Endothelial cell of umbilical vein (primary cell): Measurements from ENCODE around the gene LGI4. TPM values are rescaled to one million over a fixed set of nuclear protein-coding genes. Genes with fewer than 3 reads are reported as not detected.

ENCODE experiments used
- BruUV-seq: library from RNA; stranded (reverse); fragments of 400-500 nt; replicated peaks from 2 replicates; lab custom pipeline; 2021; lab: Mats Ljungman, UMichigan
- CTCF ChIA-PET: fragments of 300-600, 350-600 bp; sonication (Branson Sonifier 250); formaldehyde crosslinking; loops from one replicate; lab custom pipeline; 2021; ENCODE audit warnings: antibody characterized with exemption, inconsistent platforms; lab: Charles Lee
- POLR2A ChIA-PET: fragments of 300-600, 350-600 bp; sonication (Branson Sonifier 250); formaldehyde crosslinking; loops from one replicate; lab custom pipeline; 2021; ENCODE audit warnings: antibody characterized with exemption, inconsistent platforms; lab: Charles Lee
- DNase-seq: peaks from one replicate; pipeline ENCODE4 v3.0.0-alpha.2; 2011; ENCODE audit warnings: low read depth, low spot score
- FAIRE-seq: peaks from 2 replicates; lab custom pipeline; 2011; peaks lifted over from hg19 to GRCh38; lab: Jason Lieb, UNC
- H2AFZ ChIP-seq: 2 replicates; pipeline ENCODE4 v1.6.0; 2012; ENCODE audit warnings: low read depth, low read length, control low read depth, inconsistent platforms
- H3K27ac ChIP-seq: 2 replicates; pipeline ENCODE4 v1.5.1; 2011; ENCODE audit warnings: low read depth, mild to moderate bottlenecking, control low read depth, low read length, moderate library complexity; ENCODE audit not compliant: insufficient read depth
- H3K27me3 ChIP-seq, 2 experiments: 2 replicates each; pipeline versions ENCODE4 v1.6.0 to v1.6.1; 2011; ENCODE audit warnings: low read length in 2 of 2, mixed read lengths in 1 of 2; ENCODE audit not compliant: control insufficient read depth in 2 of 2, insufficient read depth in 2 of 2
- H3K36me3 ChIP-seq, 2 experiments: 2 replicates in 1 of 2; 3 replicates in 1 of 2; pipeline ENCODE4 v1.5.1; 2011; ENCODE audit warnings: low read length in 2 of 2, mild to moderate bottlenecking in 1 of 2, moderate library complexity in 1 of 2; ENCODE audit not compliant: control insufficient read depth in 2 of 2, insufficient read depth in 2 of 2; ENCODE audit errors: extremely low read depth in 1 of 2
- H3K4me1 ChIP-seq: 3 replicates; pipeline ENCODE4 v1.5.1; 2011; ENCODE audit warnings: mild to moderate bottlenecking, low read length; ENCODE audit not compliant: control insufficient read depth, insufficient read depth; ENCODE audit errors: extremely low read depth
- H3K4me2 ChIP-seq: 2 replicates; pipeline ENCODE4 v1.6.1; 2011; ENCODE audit warnings: low read length, control low read depth, mixed read lengths; ENCODE audit not compliant: insufficient read depth
- H3K4me3 ChIP-seq, 3 experiments: fragments of 200-600 bp in 1 of 3; sonication (generic), shearing (Covaris generic) in 1 of 3; replicated peaks in 1 of 3; 2 replicates each; pipeline ENCODE4 v1.5.1; 2011 to 2016; ENCODE audit warnings: control low read depth in 3 of 3, low read length in 3 of 3, mild to moderate bottlenecking in 2 of 3, inconsistent platforms in 1 of 3, low read depth in 1 of 3, moderate library complexity in 1 of 3; ENCODE audit not compliant: insufficient read depth in 1 of 3
- H3K79me2 ChIP-seq: 2 replicates; pipeline ENCODE4 v1.6.0; 2012; ENCODE audit warnings: low read length, inconsistent platforms; ENCODE audit not compliant: control insufficient read depth, insufficient read depth
- H3K9ac ChIP-seq: replicated peaks from 2 replicates; pipeline ENCODE3; 2011; ENCODE audit warnings: low read length, control low read depth; ENCODE audit not compliant: insufficient read depth; ENCODE audit errors: extremely low read depth
- H3K9me1 ChIP-seq: replicated peaks from 3 replicates; pipeline ENCODE4 v1.6.0; 2011; ENCODE audit warnings: mild to moderate bottlenecking, low read length; ENCODE audit not compliant: control insufficient read depth, insufficient read depth; ENCODE audit errors: extremely low read depth
- H3K9me3 ChIP-seq: replicated peaks from 2 replicates; pipeline ENCODE4 v1.5.1; 2012; ENCODE audit warnings: low read length, inconsistent platforms; ENCODE audit not compliant: control insufficient read depth, insufficient read depth
- H4K20me1 ChIP-seq: replicated peaks from 2 replicates; pipeline ENCODE3; 2011; ENCODE audit warnings: mild to moderate bottlenecking, low read length; ENCODE audit not compliant: control insufficient read depth, insufficient read depth; ENCODE audit errors: extremely low read depth
- EZH2 ChIP-seq: IDR thresholded peaks from 2 replicates; pipeline ENCODE4 v1.6.1; 2012; ENCODE audit warnings: borderline replicate concordance, low read depth, mild to moderate bottlenecking, moderate library complexity, low read length, inconsistent platforms; ENCODE audit not compliant: severe bottlenecking
- FOS ChIP-seq: IDR thresholded peaks from 2 replicates; pipeline ENCODE4 v1.6.1; 2011; ENCODE audit warnings: mild to moderate bottlenecking, low read length, moderate library complexity, borderline replicate concordance; ENCODE audit not compliant: insufficient read depth
- GATA2 ChIP-seq: IDR thresholded peaks from 2 replicates; pipeline ENCODE4 v1.7.0; 2011; ENCODE audit warnings: low read depth, mild to moderate bottlenecking, moderate library complexity, mixed read lengths, low read length; ENCODE audit not compliant: insufficient read length, insufficient read depth
- JUN ChIP-seq: IDR thresholded peaks from 2 replicates; pipeline ENCODE4 v1.6.1; 2011; ENCODE audit warnings: borderline replicate concordance, low read depth; ENCODE audit not compliant: insufficient read length, insufficient read depth
- MAX ChIP-seq: IDR thresholded peaks from 2 replicates; pipeline ENCODE4 v1.6.1; 2011; ENCODE audit not compliant: insufficient read depth, insufficient read length
- MYC ChIP-seq: IDR thresholded peaks from one replicate; pipeline ENCODE4 v1.6.1; 2011; ENCODE audit warnings: mild to moderate bottlenecking, low read depth, low read length
- POLR2A ChIP-seq: IDR thresholded peaks from 2 replicates; pipeline ENCODE4 v1.6.1; 2012; ENCODE audit warnings: low read depth, mild to moderate bottlenecking, control low read depth, low read length
- POLR2AphosphoS5 ChIP-seq: IDR thresholded peaks from 2 replicates; pipeline ENCODE4 v1.6.1; 2012; ENCODE audit warnings: low read depth, mild to moderate bottlenecking, control low read depth, low read length, moderate library complexity; ENCODE audit not compliant: insufficient read depth
- dilution Hi-C: fragments of 300-500 bp; cut with MboI; formaldehyde crosslinking; loops from one replicate; pipeline ENCODE4 v1.15.0; 2019; ENCODE audit warnings: low sequenced_read_pairs; ENCODE audit not compliant: extremely low pct_ligation_motif_present
- intact Hi-C: fragments of 100-400 bp; cut with micrococcal nuclease; formaldehyde crosslinking; loops from one replicate; pipeline ENCODE4 v1.10.0; 2022
- polyA plus RNA-seq, 4 experiments: library from polyadenylated mRNA; depleted of rRNA in 3 of 4; stranded (reverse) in 3 of 4; unstranded in 1 of 4; fragments of >200 nt; gene quantifications; 2 replicates each; pipeline versions ENCODE4 v1.2.1 to v1.2.3, GENCODE V29; 2011 to 2012; ENCODE audit warnings: missing spikeins in 1 of 4
- total RNA-seq: library from RNA; stranded (reverse); gene quantifications from 2 replicates; pipeline ENCODE4 v1.2.3, GENCODE V29; 2021
- TF ChIP-seq, protein P1 (sequence below), 2 donors: IDR thresholded peaks; 1 replicate in 1 of 2; 2 replicates in 1 of 2; pipeline ENCODE4 v1.5.1; 2011; ENCODE audit warnings: low read length in 2 of 2, mild to moderate bottlenecking in 2 of 2, moderate library complexity in 2 of 2, control low read depth in 1 of 2, inconsistent platforms in 1 of 2, low read depth in 1 of 2; ENCODE audit not compliant: insufficient read depth in 1 of 2; ENCODE audit errors: extremely low read depth in 1 of 2

LGI4 gene
- total and polyA plus RNA-seq, 2 donors (not counting 3 experiments of a cell fraction or from before 2014, with no cell fraction given) = not detected

DNA sequence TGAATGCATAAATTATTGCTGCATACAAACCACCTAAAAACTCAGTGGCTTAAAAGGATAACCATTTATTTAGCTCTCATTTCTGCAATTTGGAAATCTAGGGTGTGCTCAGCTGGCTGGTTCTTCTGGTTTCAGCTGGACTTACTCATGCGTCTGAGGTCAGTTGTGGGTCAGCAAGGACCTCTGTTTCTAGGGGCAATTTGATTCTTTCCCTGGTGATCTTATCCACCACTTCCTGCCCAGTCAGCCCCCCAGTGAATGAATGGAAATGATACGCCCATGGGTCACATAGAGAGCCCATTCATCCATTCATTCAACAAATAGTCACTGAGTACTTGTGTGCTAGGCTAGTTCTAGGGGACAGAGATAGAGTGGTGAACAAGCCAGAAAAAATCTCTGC lies 29.6 kb upstream of the LGI4 start:
- intact Hi-C loops = no loop called here
- ChIA-PET POLR2A (no interaction called here), CTCF (no interaction called here)
- BruUV-seq = no TSS peak
- dilution Hi-C loops = no loop called here
- TF ChIP-seq FOS = peak; percentile 78
- no peak for TF ChIP-seq MYC
- TF ChIP-seq POLR2A = no peak
- TF ChIP-seq, protein P1, sequence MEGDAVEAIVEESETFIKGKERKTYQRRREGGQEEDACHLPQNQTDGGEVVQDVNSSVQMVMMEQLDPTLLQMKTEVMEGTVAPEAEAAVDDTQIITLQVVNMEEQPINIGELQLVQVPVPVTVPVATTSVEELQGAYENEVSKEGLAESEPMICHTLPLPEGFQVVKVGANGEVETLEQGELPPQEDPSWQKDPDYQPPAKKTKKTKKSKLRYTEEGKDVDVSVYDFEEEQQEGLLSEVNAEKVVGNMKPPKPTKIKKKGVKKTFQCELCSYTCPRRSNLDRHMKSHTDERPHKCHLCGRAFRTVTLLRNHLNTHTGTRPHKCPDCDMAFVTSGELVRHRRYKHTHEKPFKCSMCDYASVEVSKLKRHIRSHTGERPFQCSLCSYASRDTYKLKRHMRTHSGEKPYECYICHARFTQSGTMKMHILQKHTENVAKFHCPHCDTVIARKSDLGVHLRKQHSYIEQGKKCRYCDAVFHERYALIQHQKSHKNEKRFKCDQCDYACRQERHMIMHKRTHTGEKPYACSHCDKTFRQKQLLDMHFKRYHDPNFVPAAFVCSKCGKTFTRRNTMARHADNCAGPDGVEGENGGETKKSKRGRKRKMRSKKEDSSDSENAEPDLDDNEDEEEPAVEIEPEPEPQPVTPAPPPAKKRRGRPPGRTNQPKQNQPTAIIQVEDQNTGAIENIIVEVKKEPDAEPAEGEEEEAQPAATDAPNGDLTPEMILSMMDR (IDR thresholded peaks at IDR 0.05; ENCODE audit: extremely low read depth in 1 of 2, insufficient read depth in 1 of 2, low read depth in 1 of 2, low read length in 2 of 2) = no peak
- peak; percentile 39 for TF ChIP-seq POLR2AphosphoS5
- no peak for TF ChIP-seq MAX
- TF ChIP-seq EZH2 = no peak
- TF ChIP-seq GATA2 = peak; percentile 78
- no peak for TF ChIP-seq JUN
- H3K79me2 ChIP-seq = peaks cover 9% of the 10 kb centered on the region
- FAIRE-seq = no peak
- H3K27ac ChIP-seq = no peak overlapping the region
- no peaks in the 10 kb centered on the region for H3K27me3 ChIP-seq
- DNase-seq = no peak
- H3K9me1 ChIP-seq = no peaks in the 10 kb centered on the region
- no peak overlapping the region for H3K4me3 ChIP-seq
- H2AFZ ChIP-seq = no peak overlapping the region
- peaks cover 5% of the 10 kb centered on the region for H3K9me3 ChIP-seq
- H3K9ac ChIP-seq = no peak overlapping the region
- H3K4me2 ChIP-seq = no peak overlapping the region
- no peaks in the 10 kb centered on the region for H4K20me1 ChIP-seq
- no peaks in the 10 kb centered on the region for H3K4me1 ChIP-seq
- peaks cover 28 to 33% of the 10 kb centered on the region in 2 experiments for H3K36me3 ChIP-seq
